HG03354 (cell line): ENCODE results near the gene GSTM1.
A peak's percentile ranks its signal among the peaks of the same experiment; 100 is the strongest.
"Not testable (repeated sequence)": the region's sequence is repeated elsewhere in the genome, so short reads cannot be mapped to it uniquely, and the experiment has no call there.

Source experiments
- ATAC-seq: cut with Tn5 transposase; IDR thresholded peaks from one replicate; pipeline ENCODE4 v1.9.1; 2021; ENCODE audit warnings: mild to moderate bottlenecking; ENCODE audit not compliant: unreplicated experiment, poor library complexity, severe bottlenecking

The GSTM1 gene

DNA sequence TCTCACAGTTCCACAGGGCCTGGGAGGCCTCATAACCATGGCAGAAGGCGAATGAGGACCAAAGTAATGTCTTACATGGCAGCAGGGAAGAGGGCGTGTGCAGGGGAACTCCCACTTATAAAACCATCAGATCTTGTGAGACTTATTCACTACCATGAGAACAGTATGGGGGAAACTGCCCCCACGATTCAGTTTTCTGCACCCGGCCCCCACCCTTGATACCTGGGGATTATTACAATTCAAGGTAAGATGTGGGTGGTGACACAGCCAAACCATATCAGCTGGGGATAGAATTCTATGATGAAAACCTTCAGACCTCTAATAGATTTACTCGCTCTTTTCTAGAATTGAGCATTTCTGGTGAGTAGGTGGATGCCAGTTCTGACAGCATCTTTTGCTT lies 6.8 kb downstream of the GSTM1 start:
- not testable (repeated sequence) for ATAC-seq

DNA sequence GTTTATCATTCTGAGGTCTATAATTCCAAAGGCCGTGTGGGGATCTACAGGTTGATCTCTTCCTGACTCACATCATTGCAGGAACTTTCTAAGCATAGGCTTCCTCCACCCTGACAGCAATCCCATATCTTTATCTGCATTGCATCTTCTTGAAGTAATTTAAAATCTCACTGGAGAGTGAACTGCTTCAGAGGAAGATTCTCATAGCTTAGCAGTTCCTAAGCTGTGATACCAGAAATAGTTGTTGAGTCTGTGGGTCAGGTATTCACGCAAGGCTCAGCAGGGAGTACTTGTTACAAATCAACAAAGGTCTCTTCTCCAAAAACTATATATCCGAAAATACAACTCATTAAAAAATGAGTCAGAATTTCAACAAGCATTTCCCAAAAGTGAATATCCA lies 7.5 kb downstream of the GSTM1 start:
- ATAC-seq = not testable (repeated sequence)

- no peak for ATAC-seq
Measured at GRCh38 chr1:109697066-109697465, 9.4 kb downstream of the GSTM1 start.

- ATAC-seq = not testable (repeated sequence)
Measured at GRCh38 chr1:109697861-109698260, 10.2 kb downstream of the GSTM1 start.

DNA sequence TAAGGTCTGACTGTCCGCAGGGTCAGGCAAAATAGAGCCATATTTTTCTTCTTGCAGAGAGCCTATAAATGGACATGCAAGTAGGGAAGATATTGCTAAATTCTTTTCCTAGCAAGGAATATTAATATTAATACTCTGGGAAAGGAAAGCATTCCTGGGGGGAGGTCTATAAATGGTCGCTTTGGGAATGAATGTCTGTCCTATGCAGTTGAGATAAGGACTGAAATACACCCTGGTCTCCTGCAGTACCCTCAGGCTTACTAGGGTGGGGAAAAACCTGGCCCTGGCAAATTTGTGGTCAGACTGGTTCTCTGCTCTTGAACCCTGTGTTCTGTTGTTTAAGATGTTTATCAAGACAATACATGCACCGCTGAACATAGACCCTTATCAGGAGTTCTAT lies 15.3 kb downstream of the GSTM1 start:
- not testable (repeated sequence) for ATAC-seq

GRCh38 chr1:109704173-109704572 lies 16.6 kb downstream of the GSTM1 start:
- no peak for ATAC-seq

- ATAC-seq = no peak
Measured at GRCh38 chr1:109705411-109705810, 17.8 kb downstream of the GSTM1 start.

DNA sequence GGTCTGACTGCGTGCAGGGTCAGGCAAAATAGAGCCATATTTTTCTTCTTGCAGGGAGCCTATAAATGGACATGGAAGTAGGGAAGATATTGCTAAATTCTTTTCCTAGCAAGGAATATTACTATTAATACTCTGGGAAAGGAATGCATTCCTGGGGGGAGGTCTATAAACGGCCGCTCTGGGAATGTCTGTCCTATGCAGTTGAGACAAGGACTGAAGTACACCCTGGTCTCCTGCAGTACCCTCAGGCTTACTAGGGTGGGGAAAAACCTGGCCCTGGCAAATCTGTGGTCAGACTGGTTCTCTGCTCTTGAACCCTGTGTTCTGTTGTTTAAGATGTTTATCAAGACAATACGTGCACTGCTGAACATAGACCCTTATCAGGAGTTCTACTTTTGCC lies 21.3 kb downstream of the GSTM1 start:
- ATAC-seq = not testable (repeated sequence)

DNA sequence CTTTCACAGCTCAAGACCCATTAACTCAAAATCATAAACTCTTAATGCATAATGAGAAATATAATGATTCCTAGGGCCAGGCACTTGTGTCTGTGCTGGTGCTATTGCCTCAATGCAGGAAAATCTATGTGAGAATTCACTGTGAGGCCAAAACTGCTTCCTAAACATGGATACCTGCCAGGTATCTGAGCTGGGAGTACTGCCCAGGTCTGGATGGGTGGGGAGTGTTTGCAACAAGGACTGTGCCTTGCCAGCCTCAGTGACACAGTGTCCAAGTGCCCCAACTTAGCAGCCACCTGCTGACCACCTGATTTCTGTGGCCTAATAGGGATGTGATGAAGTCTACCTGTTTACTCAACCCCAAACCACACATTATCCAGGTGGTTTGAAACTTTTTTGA lies 22.2 kb downstream of the GSTM1 start:
- ATAC-seq = not testable (repeated sequence)

- not testable (repeated sequence) for ATAC-seq
Measured at GRCh38 chr1:109711593-109712320, 24.1 kb downstream of the GSTM1 start, which contains the start of gene GSTM5. GSTM5 (plus strand) TSS chr1:109712251; CDS start chr1:109712313, 62 bp downstream.

GRCh38 chr1:109712321-109712864 lies 24.8 kb downstream of the GSTM1 start:
- no peak for ATAC-seq

DNA sequence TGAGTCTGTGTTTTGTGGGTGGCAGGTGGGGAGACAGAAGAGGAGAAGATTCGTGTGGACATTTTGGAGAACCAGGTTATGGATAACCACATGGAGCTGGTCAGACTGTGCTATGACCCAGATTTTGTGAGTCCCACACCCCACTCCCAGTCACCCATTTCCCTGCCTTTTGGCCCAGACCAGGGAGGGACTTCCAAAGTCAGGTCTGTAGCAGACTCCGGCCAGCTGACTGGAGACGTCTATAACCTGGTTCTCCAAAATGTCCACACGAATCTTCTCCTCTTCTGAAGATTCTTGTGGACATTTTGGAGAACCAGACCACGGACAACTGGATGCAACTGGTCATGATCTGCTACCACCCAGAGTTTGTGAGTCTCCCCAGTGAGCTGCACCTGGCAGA lies 26.0 kb downstream of the GSTM1 start:
- no peak for ATAC-seq

DNA sequence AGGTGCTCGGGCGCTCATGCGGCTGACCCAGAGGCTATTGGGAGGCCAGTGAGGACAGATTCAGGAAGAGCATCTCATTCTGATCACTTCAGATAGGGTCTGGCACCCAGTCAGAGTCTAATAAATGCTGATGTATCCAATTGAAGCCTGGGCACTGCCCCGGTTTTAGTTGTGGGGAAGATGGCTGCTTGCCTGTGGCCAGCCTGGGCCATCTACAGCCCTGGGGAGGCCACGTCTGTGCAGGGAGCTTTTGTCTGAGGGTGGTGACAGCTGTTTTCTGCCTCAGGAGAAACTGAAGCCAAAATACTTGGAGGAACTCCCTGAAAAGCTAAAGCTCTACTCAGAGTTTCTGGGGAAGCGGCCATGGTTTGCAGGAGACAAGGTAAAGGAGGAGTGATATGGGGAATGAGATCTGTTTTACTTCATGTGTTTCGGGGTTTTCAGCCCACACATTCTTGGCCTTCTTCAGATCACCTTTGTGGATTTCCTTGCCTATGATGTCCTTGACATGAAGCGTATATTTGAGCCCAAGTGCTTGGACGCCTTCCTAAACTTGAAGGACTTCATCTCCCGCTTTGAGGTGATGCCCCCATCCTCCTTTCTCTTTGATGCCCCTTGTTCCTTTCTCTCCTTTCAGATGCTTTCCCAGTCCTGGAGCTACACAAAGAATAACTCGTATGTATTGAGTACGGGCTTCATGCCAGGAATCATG lies 27.2 kb downstream of the GSTM1 start:
- no peak for ATAC-seq

GRCh38 chr1:109716121-109716520 lies 28.5 kb downstream of the GSTM1 start:
- ATAC-seq = no peak

DNA sequence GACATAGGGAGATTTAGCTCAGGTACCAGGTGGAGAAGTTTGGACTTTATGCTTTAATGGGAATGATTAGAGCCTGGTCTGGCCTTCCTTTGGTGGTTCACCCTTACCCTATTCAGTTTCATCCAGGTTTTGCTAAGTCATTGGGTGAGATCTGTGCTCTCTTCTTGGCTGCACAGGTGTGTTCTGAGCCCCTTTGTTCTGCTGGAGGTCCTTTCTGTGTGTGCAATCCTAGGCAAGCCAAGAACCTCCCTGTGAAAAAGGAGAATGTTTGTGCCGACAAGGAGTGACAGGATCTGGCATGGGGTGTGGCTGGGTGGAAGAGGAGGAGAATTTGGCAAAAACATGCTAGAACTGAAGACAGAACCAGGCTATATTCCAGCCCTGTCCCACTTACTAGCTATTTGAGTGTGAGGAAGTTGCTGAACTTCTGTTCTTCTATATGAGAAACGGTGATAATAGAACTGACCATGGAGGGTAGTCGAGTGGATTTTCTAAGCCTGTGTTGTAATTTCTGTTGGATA lies 29.0 kb downstream of the GSTM1 start:
- ATAC-seq = no peak

GRCh38 chr1:109717729-109718128 lies 30.1 kb downstream of the GSTM1 start:
- no peak for ATAC-seq

GRCh38 chr1:109718495-109718894 lies 30.9 kb downstream of the GSTM1 start:
- no peak for ATAC-seq

DNA sequence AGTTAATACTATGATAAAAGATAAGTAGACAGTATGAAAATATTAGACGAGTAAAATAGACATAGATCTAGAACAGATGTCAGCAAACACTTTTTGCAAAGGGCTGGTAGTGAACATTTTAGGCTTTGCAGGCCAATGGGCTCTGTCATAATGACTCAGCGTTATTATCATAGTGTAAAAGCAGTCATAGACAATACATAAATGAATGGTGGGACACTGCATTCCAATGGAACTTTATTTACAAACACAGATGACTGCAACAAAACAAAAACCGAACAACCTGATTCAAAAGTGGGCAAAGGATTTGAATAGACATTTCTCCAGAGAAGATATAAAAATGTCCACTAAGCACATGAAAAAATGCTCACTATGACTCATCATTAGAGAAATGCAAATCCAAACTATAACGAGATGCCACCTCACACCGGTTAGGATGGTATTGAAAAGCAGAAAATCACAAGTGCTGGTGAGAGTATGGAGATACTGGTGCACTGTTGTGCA lies 31.8 kb downstream of the GSTM1 start:
- peak; percentile 47 for ATAC-seq

GRCh38 chr1:109721042-109721441 lies 33.4 kb downstream of the GSTM1 start:
- no peak for ATAC-seq

DNA sequence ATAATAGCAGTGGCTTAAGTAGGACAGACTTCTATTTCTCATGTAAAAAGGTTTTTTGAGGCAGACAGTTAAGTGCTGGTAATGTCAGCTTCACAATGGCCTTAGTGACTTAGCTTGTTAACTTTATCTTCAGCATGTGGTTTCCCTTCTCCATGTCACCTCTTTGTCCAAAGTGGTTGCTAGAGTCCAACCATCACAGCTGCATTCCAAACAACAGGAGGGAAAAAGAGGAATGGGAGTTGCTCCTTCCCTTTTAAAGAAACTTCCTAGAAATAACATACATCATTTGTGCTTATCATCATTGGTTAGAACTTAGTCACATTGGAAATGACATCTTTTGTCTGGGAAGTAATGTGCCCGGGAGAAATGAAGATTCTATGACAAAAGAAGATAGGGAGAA lies 34.4 kb downstream of the GSTM1 start:
- ATAC-seq = no peak
